ENCODE measurements around the gene OR51B4.

DNA sequence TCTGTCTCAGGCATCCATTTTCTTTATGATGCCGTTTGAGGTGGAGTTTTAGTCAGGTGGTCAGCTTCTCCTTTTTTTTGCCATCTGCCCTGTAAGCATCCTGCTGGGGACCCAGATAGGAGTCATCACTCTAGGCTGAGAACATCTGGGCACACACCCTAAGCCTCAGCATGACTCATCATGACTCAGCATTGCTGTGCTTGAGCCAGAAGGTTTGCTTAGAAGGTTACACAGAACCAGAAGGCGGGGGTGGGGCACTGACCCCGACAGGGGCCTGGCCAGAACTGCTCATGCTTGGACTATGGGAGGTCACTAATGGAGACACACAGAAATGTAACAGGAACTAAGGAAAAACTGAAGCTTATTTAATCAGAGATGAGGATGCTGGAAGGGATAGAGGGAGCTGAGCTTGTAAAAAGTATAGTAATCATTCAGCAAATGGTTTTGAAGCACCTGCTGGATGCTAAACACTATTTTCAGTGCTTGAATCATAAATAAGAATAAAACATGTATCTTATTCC lies 21.1 kb downstream of the OR51B4 start:
- TF ChIP-seq POLR2A (IDR thresholded peaks at IDR 0.05; ENCODE audit: low read length) (no peak), CTCF (IDR thresholded peaks at IDR 0.05) (no peak), HOXA7 (CRISPR knock-in tag; IDR thresholded peaks at IDR 0.05) (no peak), RAD21 (conservative IDR thresholded peaks at IDR 0.05 in 1 of 2, IDR thresholded peaks at IDR 0.05 in 1 of 2) (no peak; a peak in 1 of 5 replicates), MAFK (IDR thresholded peaks at IDR 0.05; ENCODE audit: partially characterized antibody) (peak; percentile 100), BHLHE40 (IDR thresholded peaks at IDR 0.05; ENCODE audit: low read depth, low read length) (no peak), CBX2 (IDR thresholded peaks at IDR 0.05; ENCODE audit: borderline replicate concordance, low read depth) (no peak), RFX5 (IDR thresholded peaks at IDR 0.05) (no peak)

Measured in A549 (cell line).